H1 (cell line): ENCODE measurements around the gene ADAM22. TPM values are rescaled to one million over a fixed set of nuclear protein-coding genes. Genes with fewer than 3 reads are reported as not detected.

Experiments used
- CTCF ChIA-PET: fragments of 300-600 bp; sonication (Branson Sonifier 250); formaldehyde crosslinking; loops from one replicate; lab custom pipeline; 2021; ENCODE audit not compliant: partially characterized antibody; lab: Charles Lee
- POLR2A ChIA-PET: fragments of 300-600 bp; sonication (Branson Sonifier 250); formaldehyde crosslinking; loops from one replicate; lab custom pipeline; 2021; ENCODE audit warnings: inconsistent platforms; ENCODE audit not compliant: partially characterized antibody; lab: Charles Lee
- DNase-seq, 2 experiments: peaks; one replicate each; pipeline versions ENCODE4 v3.0.0 to v3.0.0-alpha.2; 2010 to 2022; ENCODE audit warnings: low spot score in 2 of 2, low read depth in 1 of 2, mixed read lengths in 1 of 2
- FAIRE-seq: peaks from 2 replicates; lab custom pipeline; 2011; peaks lifted over from hg19 to GRCh38; lab: Jason Lieb, UNC
- H2AFZ ChIP-seq: 2 replicates; pipeline ENCODE4 v1.8.1; 2012; ENCODE audit warnings: low read length, inconsistent platforms
- H2AK5ac ChIP-seq: 2 replicates; pipeline ENCODE4 v1.6.1; 2013; ENCODE audit warnings: low read depth, low read length
- H2BK120ac ChIP-seq: replicated peaks from 2 replicates; pipeline ENCODE3; 2013; ENCODE audit warnings: low read depth, low read length, inconsistent platforms
- H2BK12ac ChIP-seq: 2 replicates; pipeline ENCODE4 v1.6.1; 2013; ENCODE audit warnings: low read depth, low read length
- H2BK15ac ChIP-seq: 2 replicates; pipeline ENCODE4 v1.6.1; 2013; ENCODE audit warnings: low read length
- H2BK20ac ChIP-seq: 2 replicates; pipeline ENCODE4 v1.6.1; 2013; ENCODE audit warnings: low read length
- H2BK5ac ChIP-seq: 2 replicates; pipeline ENCODE4 v1.6.1; 2013; ENCODE audit warnings: low read depth, low read length
- H3K14ac ChIP-seq: 2 replicates; pipeline ENCODE4 v1.6.1; 2013; ENCODE audit warnings: inconsistent platforms; ENCODE audit not compliant: insufficient read length
- H3K18ac ChIP-seq: 2 replicates; pipeline ENCODE4 v1.6.1; 2013; ENCODE audit warnings: low read length; ENCODE audit errors: extremely low read depth
- H3K23ac ChIP-seq: 2 replicates; pipeline ENCODE4 v1.6.1; 2013; ENCODE audit warnings: inconsistent platforms; ENCODE audit not compliant: insufficient read length
- H3K23me2 ChIP-seq: 2 replicates; pipeline ENCODE4 v1.6.1; 2013; ENCODE audit warnings: low read depth, low read length
- H3K27ac ChIP-seq: 2 replicates; pipeline ENCODE4 v1.6.1; 2011; ENCODE audit warnings: low read depth, low read length, inconsistent platforms
- H3K27me3 ChIP-seq, 4 experiments: replicated peaks in 1 of 4; 1 replicate in 1 of 4; 2 replicates in 3 of 4; pipeline versions ENCODE4 v1.6.1 to v1.8.1; 2011 to 2013; ENCODE audit warnings: low read length in 3 of 4, mild to moderate bottlenecking in 3 of 4, inconsistent platforms in 2 of 4, mixed read lengths in 2 of 4, moderate library complexity in 1 of 4; ENCODE audit not compliant: control insufficient read depth in 3 of 4, insufficient read depth in 3 of 4; ENCODE audit errors: extremely low read depth in 1 of 4
- H3K36me3 ChIP-seq, 4 experiments: 2 replicates each; pipeline versions ENCODE4 v1.6.1 to v1.8.1; 2011 to 2013; ENCODE audit warnings: mild to moderate bottlenecking in 4 of 4, low read length in 3 of 4, moderate library complexity in 2 of 4, control low read depth in 1 of 4, inconsistent platforms in 1 of 4; ENCODE audit not compliant: insufficient read depth in 4 of 4, control insufficient read depth in 2 of 4
- H3K4ac ChIP-seq: replicated peaks from 2 replicates; pipeline ENCODE3; 2013; ENCODE audit warnings: low read length, low read depth, mixed read lengths, inconsistent platforms; ENCODE audit not compliant: insufficient read length
- H3K4me1 ChIP-seq, 4 experiments: replicated peaks in 1 of 4; 1 replicate in 1 of 4; 2 replicates in 3 of 4; pipeline versions ENCODE4 v1.6.1 to v1.8.1; 2011 to 2013; ENCODE audit warnings: low read length in 3 of 4, inconsistent platforms in 2 of 4, mixed read lengths in 1 of 4; ENCODE audit not compliant: insufficient read depth in 4 of 4, control insufficient read depth in 3 of 4
- H3K4me2 ChIP-seq, 2 experiments: 2 replicates each; pipeline versions ENCODE4 v1.6.1 to v1.8.1; 2011 to 2013; ENCODE audit warnings: low read depth in 2 of 2, low read length in 2 of 2, control low read depth in 1 of 2, inconsistent platforms in 1 of 2, mild to moderate bottlenecking in 1 of 2; ENCODE audit not compliant: insufficient read depth in 1 of 2
- H3K4me3 ChIP-seq, 4 experiments: fragments of 200-600, 300-600 bp in 1 of 4; sonication (generic), shearing (Covaris generic), sonication (Bioruptor Twin) in 1 of 4; 2 replicates each; pipeline versions ENCODE4 v1.5.1 to v1.8.1; 2011 to 2016; ENCODE audit warnings: low read length in 4 of 4, low read depth in 3 of 4, control low read depth in 2 of 4, inconsistent platforms in 2 of 4, mild to moderate bottlenecking in 2 of 4, mixed read lengths in 1 of 4, moderate library complexity in 1 of 4; ENCODE audit not compliant: insufficient read depth in 2 of 4; ENCODE audit errors: extremely low read depth in 1 of 4
- H3K56ac ChIP-seq: replicated peaks from 2 replicates; pipeline ENCODE3; 2013; ENCODE audit warnings: low read depth, mild to moderate bottlenecking, mixed read lengths, low read length, inconsistent platforms; ENCODE audit not compliant: insufficient read length
- H3K79me1 ChIP-seq: 2 replicates; pipeline ENCODE4 v1.6.1; 2013; ENCODE audit warnings: low read depth, low read length, control low read depth
- H3K79me2 ChIP-seq, 2 experiments: 2 replicates each; pipeline versions ENCODE4 v1.6.1 to v1.8.1; 2012 to 2013; ENCODE audit warnings: low read length in 2 of 2, mild to moderate bottlenecking in 2 of 2, inconsistent platforms in 1 of 2; ENCODE audit not compliant: insufficient read depth in 2 of 2, control insufficient read depth in 1 of 2
- H3K9ac ChIP-seq, 4 experiments: replicated peaks in 1 of 4; 1 replicate in 1 of 4; 2 replicates in 3 of 4; pipeline versions ENCODE4 v1.6.1 to v1.8.1; 2011 to 2013; ENCODE audit warnings: low read depth in 3 of 4, low read length in 3 of 4, control low read depth in 2 of 4, mild to moderate bottlenecking in 2 of 4, moderate library complexity in 2 of 4, inconsistent platforms in 1 of 4; ENCODE audit errors: extremely low read depth in 1 of 4
- H3K9me3 ChIP-seq, 2 experiments: 2 replicates each; pipeline versions ENCODE4 v1.6.1 to v1.8.1; 2012 to 2013; ENCODE audit warnings: mild to moderate bottlenecking in 2 of 2, moderate library complexity in 2 of 2, control low read depth in 1 of 2, inconsistent platforms in 1 of 2, low read depth in 1 of 2, low read length in 1 of 2, mixed read lengths in 1 of 2; ENCODE audit not compliant: insufficient read depth in 2 of 2
- H4K20me1 ChIP-seq, 2 experiments: replicated peaks in 1 of 2; 2 replicates each; pipeline versions ENCODE3 to v1.8.1; 2011 to 2013; ENCODE audit warnings: inconsistent platforms in 2 of 2, low read length in 2 of 2, mild to moderate bottlenecking in 1 of 2; ENCODE audit not compliant: insufficient read depth in 2 of 2, control insufficient read depth in 1 of 2
- H4K5ac ChIP-seq: 2 replicates; pipeline ENCODE4 v1.6.1; 2013; ENCODE audit warnings: low read length, low read depth, mixed read lengths, inconsistent platforms; ENCODE audit not compliant: insufficient read length
- H4K8ac ChIP-seq: 2 replicates; pipeline ENCODE4 v1.8.0; 2013; ENCODE audit warnings: mild to moderate bottlenecking, moderate library complexity, low read length, inconsistent platforms; ENCODE audit not compliant: insufficient read depth; ENCODE audit errors: extremely low read depth
- H4K91ac ChIP-seq: replicated peaks from 2 replicates; pipeline ENCODE3; 2013; ENCODE audit warnings: low read length, mixed read lengths, inconsistent platforms; ENCODE audit not compliant: insufficient read length
- JUND ChIP-seq: IDR thresholded peaks from 2 replicates; pipeline ENCODE4 v1.6.1; 2011; ENCODE audit warnings: mild to moderate bottlenecking, improper control_type of control experiment, low read length
- NANOG ChIP-seq: IDR thresholded peaks from 2 replicates; pipeline ENCODE4 v1.6.1; 2011; ENCODE audit warnings: low read length, low read depth, mild to moderate bottlenecking, inconsistent platforms; ENCODE audit not compliant: insufficient read depth, poor library complexity, severe bottlenecking
- NRF1 ChIP-seq: IDR thresholded peaks from 2 replicates; pipeline ENCODE4 v1.6.1; 2011; ENCODE audit warnings: mild to moderate bottlenecking, low read depth, low read length, improper control_type of control experiment
- POU5F1 ChIP-seq: IDR thresholded peaks from 2 replicates; pipeline ENCODE4 v1.6.1; 2011; ENCODE audit warnings: low read depth, mild to moderate bottlenecking, low read length, moderate library complexity
- SRF ChIP-seq: IDR thresholded peaks from 2 replicates; pipeline ENCODE4 v1.6.1; 2011; ENCODE audit warnings: mild to moderate bottlenecking, low read depth, low read length, moderate library complexity
- WGBS, 2 experiments: shearing (Covaris generic) in 1 of 2; methylation state at CpG; one replicate each; pipeline versions ENCODE4 v1.1.6 to v1.1.7; 2013 to 2015; ENCODE audit warnings: low lambda C conversion rate in 2 of 2, mixed read lengths in 2 of 2, inconsistent platforms in 1 of 2, low coverage in 1 of 2, missing lambda C conversion rate in 1 of 2; ENCODE audit not compliant: insufficient replicate concordance in 2 of 2, insufficient coverage in 1 of 2, insufficient read length in 1 of 2; ENCODE audit errors: extremely low coverage in 1 of 2, missing lambda C conversion rate in 1 of 2; 5-methylcytosine and 5-hydroxymethylcytosine counted together
- polyA plus RNA-seq, 7 experiments: library from polyadenylated mRNA; depleted of rRNA in 3 of 7; stranded (reverse) in 5 of 7; unstranded in 2 of 7; fragments of >200 nt in 5 of 7; fragments of 200-250 nt in 2 of 7; gene quantifications; 1 replicate in 5 of 7; 2 replicates in 1 of 7; 4 replicates in 1 of 7; pipeline versions ENCODE4 v1.2.1 to v1.2.3, GENCODE V29; 2011 to 2013; ENCODE audit warnings: missing spikeins in 2 of 7, mixed read lengths in 2 of 7
- total RNA-seq: library from RNA; stranded (reverse); fragmentation: NEBNext Ultra II Directional; extraction: Animal tissue kit (Norgen Biotek cat#: 25700); gene quantifications from 2 replicates; pipeline ENCODE4 v1.2.1, GENCODE V29; 2021

The ADAM22 gene
- total and polyA plus RNA-seq, 2 of the 8 experiments (the other 6 are each of a cell fraction or from before 2014, with no cell fraction given) = 4.6 to 21.4 TPM

DNA sequence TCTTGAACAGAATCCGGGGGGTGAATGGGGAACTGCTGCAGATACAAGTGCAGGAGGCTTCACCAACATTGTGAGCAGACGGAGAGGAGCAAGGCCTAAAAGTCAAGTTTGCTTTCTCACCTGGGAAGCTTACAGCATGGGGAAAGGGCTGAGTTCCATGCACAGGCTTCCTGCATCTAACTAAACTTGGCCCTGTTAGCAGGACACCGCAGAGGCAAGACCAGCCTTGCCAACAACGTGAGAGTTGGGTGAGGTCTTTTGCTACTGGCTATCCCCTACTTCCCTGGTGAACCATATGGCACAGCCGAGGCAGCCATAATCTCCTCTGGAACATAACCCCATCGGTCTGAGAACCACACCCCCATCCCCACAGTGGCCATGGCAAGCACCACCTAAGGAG, 14.2 kb upstream of the ADAM22 start:
- H4K20me1 ChIP-seq = no peaks in the 10 kb centered on the region
- H3K79me1 ChIP-seq = no peaks in the 10 kb centered on the region
- no peak overlapping the region for H3K4me3 ChIP-seq
- H3K9ac ChIP-seq = no peak overlapping the region
- no peak overlapping the region for H3K14ac ChIP-seq
- peaks cover 0 to 3% (median 0%) of the 10 kb centered on the region in 4 experiments; a peak in 1 of 7 replicates for H3K4me1 ChIP-seq
- H4K8ac ChIP-seq = 0 out of 2 replicates have a peak overlapping the region, but pooled peaks have one; percentile 43
- ChIA-PET CTCF (interaction anchor here (1.4 to 2.5 kb wide), 3 partner anchors 9 to 110 kb away, joined by 3 to 10 read pairs (median 7); no protein-coding TSS in a partner anchor), POLR2A (interaction anchor here (3.4 kb wide), 1 partner anchor 14 kb away, joined by 11 read pairs; the partner anchor contains the start of gene ADAM22)
- TF ChIP-seq SRF (no peak), POU5F1 (no peak), NRF1 (no peak), JUND (no peak), NANOG (no peak)
- H3K4me2 ChIP-seq = no peak overlapping the region
- no peak overlapping the region for H2BK12ac ChIP-seq
- no peak overlapping the region for H2AK5ac ChIP-seq
- WGBS, 2 experiments = 92% methylated on average over 6 of the region's 6 CpGs; no CpG with 5 or more reads in 1 of the 2 experiments
- H3K9me3 ChIP-seq = no peaks in the 10 kb centered on the region
- no peak overlapping the region for H2BK20ac ChIP-seq
- no peak overlapping the region for H2BK120ac ChIP-seq
- no peaks in the 10 kb centered on the region for H3K27me3 ChIP-seq
- H3K18ac ChIP-seq = no peak overlapping the region
- H3K79me2 ChIP-seq = no peaks in the 10 kb centered on the region
- H3K23me2 ChIP-seq = no peaks in the 10 kb centered on the region
- no peak overlapping the region for H3K56ac ChIP-seq
- no peak overlapping the region for H3K4ac ChIP-seq
- H4K91ac ChIP-seq = no peak overlapping the region
- no peak overlapping the region for H3K23ac ChIP-seq
- H4K5ac ChIP-seq = no peak overlapping the region
- no peak overlapping the region for H2AFZ ChIP-seq
- no peak for FAIRE-seq
- H3K27ac ChIP-seq = no peak overlapping the region
- DNase-seq = no peak
- no peaks in the 10 kb centered on the region for H3K36me3 ChIP-seq
- no peak overlapping the region for H2BK5ac ChIP-seq
- 0 out of 2 replicates have a peak overlapping the region, but pooled peaks have one; percentile 46 for H2BK15ac ChIP-seq
